Measurements from ENCODE around the gene TPGS1.

The TPGS1 gene

GRCh38 chr19:518598-519231 lies 11.4 kb downstream of the TPGS1 start:
- DNase-seq (ENCODE audit: low read depth in 2 of 2) = peak in 1 of 2 donors; percentile 17

GRCh38 chr19:519449-519865 lies 12.2 kb downstream of the TPGS1 start:
- no peak for DNase-seq (ENCODE audit: low read depth in 2 of 2)

- DNase-seq (ENCODE audit: low read depth in 2 of 2) = no peak
These were observed 15.4 kb downstream of the TPGS1 start for GRCh38 chr19:522726-523125.

- DNase-seq (ENCODE audit: low read depth in 2 of 2) = no peak
These were observed 16.9 kb downstream of the TPGS1 start for GRCh38 chr19:524062-524674.

- DNase-seq (ENCODE audit: low read depth in 2 of 2) = no peak
These were observed 17.7 kb downstream of the TPGS1 start for GRCh38 chr19:525029-525428.

- no peak for DNase-seq (ENCODE audit: low read depth in 2 of 2)
These were observed 18.6 kb downstream of the TPGS1 start for GRCh38 chr19:525857-526419.

GRCh38 chr19:530134-531008 lies 23.1 kb downstream of the TPGS1 start:
- DNase-seq (ENCODE audit: low read depth in 2 of 2) = no peak

- DNase-seq (ENCODE audit: low read depth in 2 of 2) = peak; percentile 68 to 74
These were observed 23.9 kb downstream of the TPGS1 start for GRCh38 chr19:531009-531752.

GRCh38 chr19:531753-532560 lies 24.7 kb downstream of the TPGS1 start, which contains the start of gene CDC34:
Gene CDC34, plus strand, starts transcription at chr19:531760. Its CDS starts 172 bp downstream, at chr19:531932.
- DNase-seq (ENCODE audit: low read depth in 2 of 2) = no peak

- DNase-seq (ENCODE audit: low read depth in 2 of 2) = no peak
These were observed 25.5 kb downstream of the TPGS1 start for GRCh38 chr19:532561-533363.

GRCh38 chr19:533364-534058 lies 26.2 kb downstream of the TPGS1 start:
- DNase-seq (ENCODE audit: low read depth in 2 of 2) = no peak

GRCh38 chr19:534088-534487 lies 26.8 kb downstream of the TPGS1 start:
- no peak for DNase-seq (ENCODE audit: low read depth in 2 of 2)

- DNase-seq (ENCODE audit: low read depth in 2 of 2) = no peak
These were observed 27.9 kb downstream of the TPGS1 start for GRCh38 chr19:535017-535835.

GRCh38 chr19:536031-536880 lies 29.0 kb downstream of the TPGS1 start:
- DNase-seq (ENCODE audit: low read depth in 2 of 2) = no peak

GRCh38 chr19:536881-537404 lies 29.6 kb downstream of the TPGS1 start:
- no peak for DNase-seq (ENCODE audit: low read depth in 2 of 2)

GRCh38 chr19:538641-539428 lies 31.5 kb downstream of the TPGS1 start:
- DNase-seq (ENCODE audit: low read depth in 2 of 2) = no peak

Measured in stimulated activated CD8-positive, alpha-beta memory T cell treated with anti-CD3 and anti-CD28 coated beads, Interleukin-7, amount 100 ng/mL, for 1 hour (primary cell).